Measurements from ENCODE around the gene BCOR.

The BCOR gene

DNA sequence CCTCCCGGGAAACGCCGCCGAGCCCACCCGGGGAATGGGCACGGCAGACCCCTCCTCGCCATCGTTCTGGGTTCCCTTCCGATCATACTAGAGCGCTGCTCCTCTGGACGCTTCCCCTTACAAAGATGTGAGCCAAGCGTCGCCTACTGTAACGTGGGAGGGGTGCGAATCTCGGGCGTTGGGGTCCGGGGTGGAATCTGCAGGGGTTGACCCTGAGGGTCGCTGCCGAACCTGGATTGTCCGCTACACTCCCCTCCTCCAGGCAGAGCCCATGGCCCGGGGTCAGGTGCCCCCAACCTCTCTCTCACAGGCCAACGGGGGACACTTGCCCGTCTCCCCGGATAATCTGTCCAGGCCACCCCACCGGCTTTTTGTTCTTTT is 13.8 kb downstream of the BCOR start:
- TF ChIP-seq CEBPB (IDR thresholded peaks at IDR 0.05) = no peak
- no peak for TF ChIP-seq RAD21 (IDR thresholded peaks at IDR 0.05; ENCODE audit: low read depth)
- TF ChIP-seq ZBTB7A (IDR thresholded peaks at IDR 0.05; ENCODE audit: low read depth) = no peak
- no peak for TF ChIP-seq TAF1 (IDR thresholded peaks at IDR 0.05; ENCODE audit: low read depth)
- TF ChIP-seq, protein P1, sequence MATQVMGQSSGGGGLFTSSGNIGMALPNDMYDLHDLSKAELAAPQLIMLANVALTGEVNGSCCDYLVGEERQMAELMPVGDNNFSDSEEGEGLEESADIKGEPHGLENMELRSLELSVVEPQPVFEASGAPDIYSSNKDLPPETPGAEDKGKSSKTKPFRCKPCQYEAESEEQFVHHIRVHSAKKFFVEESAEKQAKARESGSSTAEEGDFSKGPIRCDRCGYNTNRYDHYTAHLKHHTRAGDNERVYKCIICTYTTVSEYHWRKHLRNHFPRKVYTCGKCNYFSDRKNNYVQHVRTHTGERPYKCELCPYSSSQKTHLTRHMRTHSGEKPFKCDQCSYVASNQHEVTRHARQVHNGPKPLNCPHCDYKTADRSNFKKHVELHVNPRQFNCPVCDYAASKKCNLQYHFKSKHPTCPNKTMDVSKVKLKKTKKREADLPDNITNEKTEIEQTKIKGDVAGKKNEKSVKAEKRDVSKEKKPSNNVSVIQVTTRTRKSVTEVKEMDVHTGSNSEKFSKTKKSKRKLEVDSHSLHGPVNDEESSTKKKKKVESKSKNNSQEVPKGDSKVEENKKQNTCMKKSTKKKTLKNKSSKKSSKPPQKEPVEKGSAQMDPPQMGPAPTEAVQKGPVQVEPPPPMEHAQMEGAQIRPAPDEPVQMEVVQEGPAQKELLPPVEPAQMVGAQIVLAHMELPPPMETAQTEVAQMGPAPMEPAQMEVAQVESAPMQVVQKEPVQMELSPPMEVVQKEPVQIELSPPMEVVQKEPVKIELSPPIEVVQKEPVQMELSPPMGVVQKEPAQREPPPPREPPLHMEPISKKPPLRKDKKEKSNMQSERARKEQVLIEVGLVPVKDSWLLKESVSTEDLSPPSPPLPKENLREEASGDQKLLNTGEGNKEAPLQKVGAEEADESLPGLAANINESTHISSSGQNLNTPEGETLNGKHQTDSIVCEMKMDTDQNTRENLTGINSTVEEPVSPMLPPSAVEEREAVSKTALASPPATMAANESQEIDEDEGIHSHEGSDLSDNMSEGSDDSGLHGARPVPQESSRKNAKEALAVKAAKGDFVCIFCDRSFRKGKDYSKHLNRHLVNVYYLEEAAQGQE (IDR thresholded peaks at IDR 0.05; ENCODE audit: low read depth) = no peak
- no peak for TF ChIP-seq TCF12 (IDR thresholded peaks at IDR 0.05; ENCODE audit: low read depth)
- no peak for TF ChIP-seq EP300 (IDR thresholded peaks at IDR 0.05; ENCODE audit: borderline replicate concordance)
- TF ChIP-seq, protein P2, sequence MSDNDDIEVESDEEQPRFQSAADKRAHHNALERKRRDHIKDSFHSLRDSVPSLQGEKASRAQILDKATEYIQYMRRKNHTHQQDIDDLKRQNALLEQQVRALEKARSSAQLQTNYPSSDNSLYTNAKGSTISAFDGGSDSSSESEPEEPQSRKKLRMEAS (IDR thresholded peaks at IDR 0.05) = no peak
- TF ChIP-seq EGR1 (IDR thresholded peaks at IDR 0.05) = no peak
- no peak for TF ChIP-seq NFIC (IDR thresholded peaks at IDR 0.05)
- no peak for TF ChIP-seq FOXM1 (IDR thresholded peaks at IDR 0.05; ENCODE audit: borderline replicate concordance, low read depth)
- no peak for TF ChIP-seq CREB1 (IDR thresholded peaks at IDR 0.05; ENCODE audit: low read depth)
- no peak for TF ChIP-seq YY1 (IDR thresholded peaks at IDR 0.05; ENCODE audit: low read depth)
- no peak for TF ChIP-seq TEAD4 (IDR thresholded peaks at IDR 0.05)
- TF ChIP-seq, protein P3, sequence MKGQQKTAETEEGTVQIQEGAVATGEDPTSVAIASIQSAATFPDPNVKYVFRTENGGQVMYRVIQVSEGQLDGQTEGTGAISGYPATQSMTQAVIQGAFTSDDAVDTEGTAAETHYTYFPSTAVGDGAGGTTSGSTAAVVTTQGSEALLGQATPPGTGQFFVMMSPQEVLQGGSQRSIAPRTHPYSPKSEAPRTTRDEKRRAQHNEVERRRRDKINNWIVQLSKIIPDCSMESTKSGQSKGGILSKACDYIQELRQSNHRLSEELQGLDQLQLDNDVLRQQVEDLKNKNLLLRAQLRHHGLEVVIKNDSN (IDR thresholded peaks at IDR 0.05) = no peak

DNA sequence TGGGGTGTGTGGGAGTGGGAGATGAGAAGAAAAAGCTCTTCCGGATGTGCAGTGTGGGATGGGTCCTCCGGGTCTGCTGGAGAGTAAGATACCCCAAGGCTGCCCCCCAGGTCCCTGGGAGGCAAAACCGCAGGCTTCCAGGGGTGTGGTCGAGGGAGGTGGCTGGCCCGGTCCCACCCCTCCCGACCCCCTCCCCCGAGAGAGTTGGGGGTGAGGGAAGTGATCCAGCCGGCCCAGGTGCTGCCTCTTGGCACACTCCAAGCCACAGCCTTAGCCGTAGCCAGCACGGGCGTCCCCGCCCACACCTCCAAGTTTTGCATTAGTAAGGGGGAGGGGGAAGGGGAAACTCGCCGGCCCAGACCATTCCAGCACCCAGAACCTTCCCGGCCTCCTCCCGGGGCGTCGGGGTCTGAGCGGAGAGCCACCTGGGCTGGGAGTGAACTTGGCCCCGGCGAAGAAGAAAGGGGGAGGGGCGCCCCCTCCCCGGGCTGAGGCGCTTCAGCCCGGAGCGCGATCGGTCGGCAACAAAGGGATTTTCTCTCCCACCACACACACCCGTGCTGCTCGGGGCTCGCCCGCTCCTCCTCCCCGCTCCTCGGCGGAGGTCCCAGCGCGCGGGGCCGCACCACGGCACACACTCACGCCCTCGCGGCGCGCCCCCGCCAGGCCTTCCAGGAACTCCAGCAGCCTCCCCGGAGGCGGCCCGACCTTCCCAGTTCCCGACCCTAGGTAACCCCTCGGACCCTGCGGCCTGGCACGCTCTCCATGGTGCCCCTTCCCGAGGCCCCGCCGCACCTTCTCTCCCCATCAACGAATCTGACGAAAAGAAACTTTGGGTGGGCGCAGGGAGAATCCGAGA is 14.4 kb downstream of the BCOR start:
- no peak for TF ChIP-seq TEAD4 (IDR thresholded peaks at IDR 0.05)
- TF ChIP-seq TAF1 (IDR thresholded peaks at IDR 0.05; ENCODE audit: low read depth) = no peak
- TF ChIP-seq FOXM1 (IDR thresholded peaks at IDR 0.05; ENCODE audit: borderline replicate concordance, low read depth) = no peak
- TF ChIP-seq TCF12 (IDR thresholded peaks at IDR 0.05; ENCODE audit: low read depth) = no peak
- TF ChIP-seq, protein P1 (IDR thresholded peaks at IDR 0.05; ENCODE audit: low read depth) = no peak
- TF ChIP-seq, protein P2 (IDR thresholded peaks at IDR 0.05) = no peak
- no peak for TF ChIP-seq RAD21 (IDR thresholded peaks at IDR 0.05; ENCODE audit: low read depth)
- no peak for TF ChIP-seq EGR1 (IDR thresholded peaks at IDR 0.05)
- no peak for TF ChIP-seq NFIC (IDR thresholded peaks at IDR 0.05)
- no peak for TF ChIP-seq CREB1 (IDR thresholded peaks at IDR 0.05; ENCODE audit: low read depth)
- no peak for TF ChIP-seq YY1 (IDR thresholded peaks at IDR 0.05; ENCODE audit: low read depth)

DNA sequence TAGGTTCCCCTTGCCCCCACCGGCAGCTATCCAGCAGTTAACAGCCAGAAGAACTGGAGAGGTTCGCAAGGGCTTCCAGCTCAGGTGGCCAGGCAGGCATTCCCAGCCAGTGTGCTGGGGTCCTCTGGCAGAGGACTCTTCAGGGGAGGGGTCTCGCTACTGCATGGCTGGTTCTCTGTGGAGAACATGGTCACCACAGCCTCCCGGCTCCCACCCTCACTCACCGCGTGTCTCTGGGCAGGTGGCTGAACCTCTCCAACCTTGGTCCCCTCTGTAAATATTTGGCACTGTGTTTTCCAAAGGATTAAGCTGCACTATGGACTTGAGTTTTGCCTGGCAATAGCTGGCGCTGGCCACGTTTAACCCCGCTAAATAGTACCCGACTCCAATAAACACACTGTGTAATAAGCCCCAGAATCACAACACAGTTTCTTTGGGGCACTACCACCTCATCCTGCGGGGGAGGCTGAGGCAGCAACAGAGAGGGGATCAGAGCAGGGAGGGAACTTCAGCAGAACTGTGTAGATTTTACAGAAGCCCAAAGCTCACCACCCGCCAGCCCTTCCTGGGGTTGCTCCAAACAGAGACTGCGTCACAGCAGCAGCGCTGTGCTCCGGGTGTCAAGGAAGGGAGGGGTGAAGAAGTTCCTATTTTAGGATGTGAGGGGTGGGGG is 15.2 kb downstream of the BCOR start:
- TF ChIP-seq TEAD4 (IDR thresholded peaks at IDR 0.05) (no peak), RAD21 (IDR thresholded peaks at IDR 0.05; ENCODE audit: low read depth) (no peak), ZBTB7A (IDR thresholded peaks at IDR 0.05; ENCODE audit: low read depth) (no peak), YY1 (IDR thresholded peaks at IDR 0.05; ENCODE audit: low read depth) (no peak), CREB1 (IDR thresholded peaks at IDR 0.05; ENCODE audit: low read depth) (no peak), TCF12 (IDR thresholded peaks at IDR 0.05; ENCODE audit: low read depth) (no peak), CEBPB (IDR thresholded peaks at IDR 0.05) (no peak), EGR1 (IDR thresholded peaks at IDR 0.05) (no peak), TAF1 (IDR thresholded peaks at IDR 0.05; ENCODE audit: low read depth) (no peak), FOXM1 (IDR thresholded peaks at IDR 0.05; ENCODE audit: borderline replicate concordance, low read depth) (no peak), NFIC (IDR thresholded peaks at IDR 0.05) (no peak), EP300 (IDR thresholded peaks at IDR 0.05; ENCODE audit: borderline replicate concordance) (no peak)
- TF ChIP-seq, protein P2 (IDR thresholded peaks at IDR 0.05) = no peak
- TF ChIP-seq, protein P3 (IDR thresholded peaks at IDR 0.05) = no peak
- TF ChIP-seq, protein P1 (IDR thresholded peaks at IDR 0.05; ENCODE audit: low read depth) = no peak

Measured in Ishikawa (cell line).